Retinal pigment epithelial cell (primary cell): ENCODE results near the gene IGFLR1.
A peak's percentile ranks its signal among the peaks of the same experiment; 100 is the strongest.

Experiments
- DNase-seq: peaks from one replicate; pipeline ENCODE4 v3.0.0-alpha.2; 2010; ENCODE audit warnings: low read depth
- H3K4me3 ChIP-seq: 2 replicates; pipeline ENCODE4 v1.5.1; 2011; ENCODE audit warnings: mild to moderate bottlenecking, low read length, control low read depth, moderate library complexity
- CTCF ChIP-seq: conservative IDR thresholded peaks from 2 replicates; pipeline ENCODE4 v1.5.1; 2011; ENCODE audit warnings: low read depth, low read length, control low read depth, inconsistent platforms

IGFLR1 gene

GRCh38 chr19:35722897-35723296, 19.4 kb downstream of the IGFLR1 start:
- no peak overlapping the region for H3K4me3 ChIP-seq
- TF ChIP-seq CTCF: no peak
- DNase-seq: no peak

- no peak for TF ChIP-seq CTCF
- no peak for DNase-seq
- H3K4me3 ChIP-seq: no peak overlapping the region
These were observed 19.8 kb downstream of the IGFLR1 start for GRCh38 chr19:35722461-35722860.

- no peak overlapping the region for H3K4me3 ChIP-seq
- TF ChIP-seq CTCF: no peak
- DNase-seq: no peak
These were observed 20.9 kb downstream of the IGFLR1 start for GRCh38 chr19:35721374-35721773.

GRCh38 chr19:35720648-35721047, 21.6 kb downstream of the IGFLR1 start:
- TF ChIP-seq CTCF: no peak
- no peak overlapping the region for H3K4me3 ChIP-seq

GRCh38 chr19:35720163-35720524, 22.1 kb downstream of the IGFLR1 start:
- TF ChIP-seq CTCF: no peak

More at GRCh38 chr19:35720648-35721047, 21.6 kb downstream of the IGFLR1 start:
- no peak for DNase-seq

GRCh38 chr19:35719402-35720162, 22.7 kb downstream of the IGFLR1 start:
- DNase-seq: no peak
- TF ChIP-seq CTCF: no peak
- H3K4me3 ChIP-seq: peak overlapping the region; percentile 81

More at GRCh38 chr19:35720163-35720524, 22.1 kb downstream of the IGFLR1 start:
- H3K4me3 ChIP-seq: no peak overlapping the region
- DNase-seq: no peak

- peak overlapping the region; percentile 81 for H3K4me3 ChIP-seq
- TF ChIP-seq CTCF: no peak
- no peak for DNase-seq
These were observed 23.8 kb downstream of the IGFLR1 start for GRCh38 chr19:35718345-35719041.
